LNCAP (cell line): ENCODE results near the gene ALG2.

Source experiments
- CTCF ChIP-seq: fragments of 450-650 bp; IDR thresholded peaks from 2 replicates; pipeline ENCODE4 v1.5.1; 2017; ENCODE audit warnings: mild to moderate bottlenecking

The ALG2 gene

GRCh38 chr9:99261923-99262322 is 40.2 kb upstream of the ALG2 start:
- no peak for TF ChIP-seq CTCF

DNA sequence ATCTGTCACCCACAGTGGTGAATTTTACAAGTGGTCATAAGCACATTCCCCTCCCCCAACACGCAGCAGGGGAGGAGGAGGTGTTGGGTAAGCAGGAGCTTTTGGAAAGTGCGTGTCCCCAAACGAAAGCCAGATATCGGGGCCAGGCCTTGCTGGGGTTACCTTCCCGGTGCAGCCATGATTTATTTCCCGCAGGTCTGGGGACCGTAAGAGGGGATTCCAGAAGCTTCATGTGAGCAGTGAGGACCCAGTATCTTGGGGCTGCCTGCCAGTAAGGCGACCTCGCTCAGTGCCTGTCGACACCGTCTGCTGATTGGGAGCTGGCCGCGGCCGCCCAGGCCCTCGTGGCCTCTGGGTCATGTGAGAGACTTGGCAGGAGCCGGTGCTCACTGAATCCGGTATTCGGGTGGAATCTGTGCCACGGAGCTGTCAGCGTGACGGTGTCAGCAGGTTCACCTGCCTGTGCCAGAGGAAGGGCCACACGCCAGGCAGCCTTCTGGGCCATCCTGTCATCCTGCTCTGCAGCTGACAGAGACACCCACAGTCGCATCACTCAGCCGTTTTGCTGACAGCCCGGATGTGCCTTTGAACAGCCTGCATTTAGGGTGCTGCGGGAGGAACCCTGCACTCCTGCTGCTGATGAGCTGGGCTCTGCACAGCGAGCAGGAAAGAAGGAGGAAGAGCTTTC is 37.6 kb upstream of the ALG2 start:
- TF ChIP-seq CTCF: no peak

DNA sequence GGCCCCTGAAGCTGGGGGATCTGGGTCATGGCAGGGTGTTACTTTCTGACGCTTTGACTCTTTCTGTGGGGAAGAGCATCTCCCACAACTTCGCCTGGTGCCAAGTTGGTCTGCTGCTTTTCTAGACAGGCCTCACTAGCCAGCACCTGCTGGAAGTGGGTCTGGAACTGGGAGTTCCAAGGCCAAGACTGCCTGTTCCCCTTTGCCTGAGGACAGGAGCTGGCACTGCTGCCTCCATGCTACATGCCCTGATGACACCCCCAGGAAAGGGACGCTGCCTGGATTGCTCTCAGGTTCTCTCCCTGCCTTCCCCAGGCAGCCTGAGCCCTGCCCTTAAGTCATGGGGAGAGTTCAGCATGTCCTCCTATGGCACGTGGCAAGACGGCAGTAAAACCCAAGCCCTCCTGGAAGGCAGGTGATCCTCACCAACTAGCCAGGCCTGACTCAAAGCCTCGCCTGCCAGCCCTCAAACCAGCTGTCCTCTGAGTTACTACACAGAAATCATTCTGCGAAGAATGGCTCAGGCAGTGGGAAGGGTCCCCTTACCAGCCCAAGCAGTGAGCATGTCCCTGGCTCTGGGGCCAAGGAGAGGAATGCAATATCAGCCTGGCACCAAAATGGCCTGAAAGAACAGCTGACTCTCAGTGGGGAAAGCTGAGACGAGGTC is 36.1 kb upstream of the ALG2 start:
- TF ChIP-seq CTCF: no peak

DNA sequence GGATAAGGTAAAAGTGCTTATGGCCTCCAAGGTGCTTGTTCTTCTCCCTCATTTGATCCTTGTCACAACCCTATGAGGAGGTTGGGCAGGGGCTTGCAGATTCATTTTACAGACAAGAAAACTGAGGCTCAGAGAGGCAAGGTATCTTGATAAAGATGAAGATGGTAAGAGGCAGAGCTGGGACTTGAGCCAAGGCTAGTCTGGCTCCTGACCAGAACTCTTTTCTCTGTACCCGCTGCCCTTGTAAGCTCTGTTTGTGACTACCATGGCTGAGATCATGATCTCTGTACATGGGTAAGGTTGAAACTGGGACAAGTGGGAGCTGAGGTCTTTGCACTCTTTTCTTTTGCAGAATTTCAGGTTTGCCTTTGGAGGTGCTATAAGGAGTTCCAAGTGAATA is 33.9 kb upstream of the ALG2 start:
- TF ChIP-seq CTCF: no peak

GRCh38 chr9:99253772-99254431 is 32.2 kb upstream of the ALG2 start:
- no peak for TF ChIP-seq CTCF

- TF ChIP-seq CTCF: no peak
Measured at GRCh38 chr9:99253134-99253533, 31.4 kb upstream of the ALG2 start.

- TF ChIP-seq CTCF: no peak
Measured at GRCh38 chr9:99251157-99251556, 29.4 kb upstream of the ALG2 start.
